Measurements from ENCODE around the gene AGL. TPM values are rescaled to one million over a fixed set of nuclear protein-coding genes. Genes with fewer than 3 reads are reported as not detected.
"Not testable (repeated sequence)": the region's sequence is repeated elsewhere in the genome, so short reads cannot be mapped to it uniquely, and the experiment has no call there.

AGL gene
- total RNA-seq, 1 donor from 2014 or later, result 56.3 TPM

GRCh38 chr1:99965646-99966375 is 115.7 kb downstream of the AGL start:
- intact Hi-C loops (cut with DNase I), result loop anchor here (5.0 kb wide), 1 partner anchor 71 kb away; a partner anchor contains a TSS

GRCh38 chr1:99968214-99968613 is 118.1 kb downstream of the AGL start:
- intact Hi-C loops (cut with DNase I), result loop anchor here (5.0 kb wide), 1 partner anchor 69 kb away; a partner anchor contains a TSS
- DNase-seq (ENCODE audit: missing footprints), result no peak
- ATAC-seq, result no peak

More at GRCh38 chr1:99965646-99966375, 115.7 kb downstream of the AGL start:
- no peak for ATAC-seq
- no peak for DNase-seq (ENCODE audit: missing footprints)

- intact Hi-C loops (cut with DNase I), result loop anchor here (5.0 kb wide), 1 partner anchor 68 kb away; a partner anchor contains a TSS
- no peak for DNase-seq (ENCODE audit: missing footprints)
Measured at GRCh38 chr1:99969260-99969728, 119.1 kb downstream of the AGL start.

GRCh38 chr1:99969729-99970621 is 119.8 kb downstream of the AGL start, which contains the start of gene SLC35A3:
Gene SLC35A3, plus strand, starts transcription at chr1:99969996. Its CDS starts 23,559 bp downstream, at chr1:99993555.
- DNase-seq (ENCODE audit: missing footprints) (peak; percentile 88), ATAC-seq (peak; percentile 96)
- intact Hi-C loops (cut with DNase I), result loop anchor here (5.0 kb wide), 1 partner anchor 67 kb away; a partner anchor contains a TSS

More at GRCh38 chr1:99969260-99969728, 119.1 kb downstream of the AGL start:
- ATAC-seq, result peak; percentile 9

GRCh38 chr1:99970713-99971255 is 120.6 kb downstream of the AGL start:
- intact Hi-C loops (cut with DNase I), result no loop called here
- ATAC-seq (no peak), DNase-seq (ENCODE audit: missing footprints) (no peak)

- intact Hi-C loops (cut with DNase I); DNase-seq (ENCODE audit: missing footprints); ATAC-seq: not testable (repeated sequence)
Measured at GRCh38 chr1:99972066-99972465, 121.9 kb downstream of the AGL start.

Other genes with a start within 250 kb of the AGL start
- gene PALMD, start 204.2 kb upstream of the AGL start, total RNA-seq, result 122 TPM
- 2.8 TPM for gene FRRS1, start 83.7 kb upstream of the AGL start, total RNA-seq
- 9.5 TPM for gene SLC35A3, start 119.6 kb downstream of the AGL start, total RNA-seq